ENCODE measurements around the gene VPS35L. TPM values are rescaled to one million over a fixed set of nuclear protein-coding genes. Genes with fewer than 3 reads are reported as not detected.

Gene VPS35L
- total and polyA plus RNA-seq, 2 of the 13 experiments (the other 11 are each of a cell fraction or from before 2014, with no cell fraction given) = 1.4 to 1.6 TPM

GRCh38 chr16:19599968-19600716, 44.6 kb downstream of the VPS35L start (continued):
- no peak for TF ChIP-seq U2AF2 (IDR thresholded peaks at IDR 0.05; ENCODE audit: low read depth, low read length)
- no peak for TF ChIP-seq ATRX (CRISPR knock-in tag; IDR thresholded peaks at IDR 0.05; ENCODE audit: borderline replicate concordance)

GRCh38 chr16:19601083-19601976, 45.8 kb downstream of the VPS35L start:
- Histone ChIP-seq H3K9ac (ENCODE audit: insufficient read depth, low read depth, low read length) (peak overlapping the region; percentile 3; the same call in 1 of the 2 replicates), H2AFZ (ENCODE audit: low read length) (no peak overlapping the region)
- TF ChIP-seq MZF1 (CRISPR knock-in tag; IDR thresholded peaks at IDR 0.05; ENCODE audit: borderline replicate concordance) (no peak), SIX4 (CRISPR knock-in tag; IDR thresholded peaks at IDR 0.05) (no peak), PPARG (CRISPR knock-in tag; conservative IDR thresholded peaks at IDR 0.05) (no peak), MIXL1 (CRISPR knock-in tag; IDR thresholded peaks at IDR 0.05) (peak; percentile 63; the same call in 1 of the 2 replicates), GATA4 (IDR thresholded peaks at IDR 0.05; ENCODE audit: borderline replicate concordance, low read depth) (no peak), ZNF841 (CRISPR knock-in tag; IDR thresholded peaks at IDR 0.05; ENCODE audit: borderline replicate concordance) (no peak), ZNF615 (CRISPR knock-in tag; IDR thresholded peaks at IDR 0.05; ENCODE audit: borderline replicate concordance) (no peak), MEF2D (CRISPR knock-in tag; IDR thresholded peaks at IDR 0.05) (no peak), SIN3A (IDR thresholded peaks at IDR 0.05; ENCODE audit: borderline replicate concordance, low read depth, low read length) (no peak), SKI (IDR thresholded peaks at IDR 0.05; ENCODE audit: partially characterized antibody) (no peak), MYPOP (CRISPR knock-in tag; IDR thresholded peaks at IDR 0.05) (peak; percentile 43; the same call in 1 of the 2 replicates), ZNF614 (CRISPR knock-in tag; IDR thresholded peaks at IDR 0.05; ENCODE audit: borderline replicate concordance) (no peak), CTCF (CRISPR knock-in tag; IDR thresholded peaks at IDR 0.05) (peak; percentile 89), ZNF280B (CRISPR knock-in tag; IDR thresholded peaks at IDR 0.05; ENCODE audit: borderline replicate concordance) (no peak)

More at GRCh38 chr16:19601083-19601976, 45.8 kb downstream of the VPS35L start:
- DNase-seq (ENCODE audit: low spot score) (peak; percentile 47), FAIRE-seq (peak; percentile 91), ATAC-seq (peak; percentile 48)
- in situ Hi-C loops (cut with HindIII; ENCODE audit: extremely low pct_ligation_motif_present, low pct_unique_long_range_greater_than_20kb) (loop anchor here (5.0 kb wide), 1 partner anchor 286 kb away; no protein-coding TSS in a partner anchor), intact Hi-C loops (cut with micrococcal nuclease; ENCODE audit: unreplicated experiment) (loop anchor here (1.0 to 10.0 kb wide), 3 partner anchors 42 to 703 kb away; no protein-coding TSS in a partner anchor)
- Histone ChIP-seq H3K79me2 (ENCODE audit: insufficient read depth, low read length) (no peaks in the 10 kb centered on the region), H3K27ac (ENCODE audit: extremely low read length, insufficient read depth, low read length) (no peak overlapping the region), H3K36me3 (replicated peaks in 1 of 2; ENCODE audit: control insufficient read depth in 1 of 2, insufficient read depth in 2 of 2, low read length in 2 of 2) (no peaks in the 10 kb centered on the region), H3K4me3 (replicated peaks in 1 of 3; ENCODE audit: insufficient read depth in 1 of 3, low read depth in 2 of 3, low read length in 3 of 3) (no peak overlapping the region), H3K4me2 (ENCODE audit: low read depth, low read length) (peak overlapping the region; percentile 57), H3K9me3 (ENCODE audit: low read length) (no peaks in the 10 kb centered on the region), H3K4me1 (ENCODE audit: insufficient read depth, low read length) (peaks cover 9% of the 10 kb centered on the region), H4K20me1 (ENCODE audit: insufficient read depth, low read length) (no peaks in the 10 kb centered on the region), H3K27me3 (ENCODE audit: control insufficient read depth in 1 of 2, insufficient read depth in 2 of 2, low read length in 2 of 2) (no peaks in the 10 kb centered on the region)
- BruUV-seq (replicated peaks) = no TSS peak
- POLR2A ChIA-PET = interaction anchor here (1.0 kb wide), 1 partner anchor 283 kb away, joined by 6 read pairs; the partner anchor contains the start of gene GPRC5B
- CTCF ChIA-PET (ENCODE audit: low intra/inter-chr PET ratio, low total read pairs) = interaction anchor here (0.7 to 5.6 kb wide), 4 partner anchors 18 to 699 kb away, joined by 4 to 234 read pairs (median 5); partner anchors contain the start of gene GPRC5B
- 25% methylated on average over 13 of the region's 13 CpGs for whole genome bisulfite sequencing (ENCODE audit: low lambda C conversion rate)

All from HepG2 (cell line).